Activated effector memory CD4-positive, alpha-beta T cell treated with anti-CD3 and anti-CD28 coated beads, Interleukin-2, amount 50 U/mL, for 16 hours (primary cell): ENCODE data around the gene HERPUD1.

Experiments
- DNase-seq: peaks from one replicate; pipeline ENCODE4 v3.0.0-alpha.2; 2020

The HERPUD1 gene

DNA sequence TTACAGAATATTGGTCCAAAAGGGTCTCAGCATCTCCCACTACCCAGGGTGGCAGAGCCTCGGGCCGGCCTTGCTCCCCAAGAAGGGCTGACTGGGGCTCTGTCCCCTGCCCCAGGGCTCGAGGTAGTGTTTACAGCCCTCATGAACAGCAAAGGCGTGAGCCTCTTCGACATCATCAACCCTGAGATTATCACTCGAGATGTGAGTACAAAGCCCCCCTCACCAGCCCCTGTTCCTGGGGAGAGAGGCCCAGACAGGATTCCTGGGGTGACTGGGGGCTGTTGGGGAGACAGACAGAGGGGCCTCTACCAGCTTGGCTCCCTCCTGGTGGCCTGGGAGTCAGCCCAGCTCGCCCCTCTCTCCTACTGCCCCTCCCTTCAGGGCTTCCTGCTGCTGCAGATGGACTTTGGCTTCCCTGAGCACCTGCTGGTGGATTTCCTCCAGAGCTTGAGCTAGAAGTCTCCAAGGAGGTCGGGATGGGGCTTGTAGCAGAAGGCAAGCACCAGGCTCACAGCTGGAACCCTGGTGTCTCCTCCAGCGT, 51.3 kb downstream of the HERPUD1 start:
- no peak for DNase-seq

DNA sequence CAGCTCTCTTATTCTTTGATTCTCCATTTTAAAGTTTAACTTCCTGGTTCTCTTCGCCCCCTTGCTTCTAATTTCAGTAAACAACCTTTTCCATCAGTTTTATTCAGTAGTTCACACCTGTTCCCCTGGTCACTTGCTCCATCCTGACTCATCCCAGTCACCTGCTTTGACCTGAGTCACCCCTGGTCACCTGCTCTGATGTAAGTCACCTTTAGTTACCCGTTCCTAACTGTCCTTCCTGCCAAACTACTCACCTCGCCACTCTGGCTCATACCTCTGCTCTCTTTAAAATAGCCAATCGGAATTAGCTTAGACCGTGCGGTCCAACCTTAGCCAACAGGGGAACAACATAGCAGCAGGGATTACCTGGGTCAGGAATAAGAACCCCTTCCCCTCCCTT, 52.7 kb downstream of the HERPUD1 start:
- peak; percentile 67 for DNase-seq

- DNase-seq: no peak
These were observed 53.5 kb downstream of the HERPUD1 start for GRCh38 chr16:56985288-56985961.

DNA sequence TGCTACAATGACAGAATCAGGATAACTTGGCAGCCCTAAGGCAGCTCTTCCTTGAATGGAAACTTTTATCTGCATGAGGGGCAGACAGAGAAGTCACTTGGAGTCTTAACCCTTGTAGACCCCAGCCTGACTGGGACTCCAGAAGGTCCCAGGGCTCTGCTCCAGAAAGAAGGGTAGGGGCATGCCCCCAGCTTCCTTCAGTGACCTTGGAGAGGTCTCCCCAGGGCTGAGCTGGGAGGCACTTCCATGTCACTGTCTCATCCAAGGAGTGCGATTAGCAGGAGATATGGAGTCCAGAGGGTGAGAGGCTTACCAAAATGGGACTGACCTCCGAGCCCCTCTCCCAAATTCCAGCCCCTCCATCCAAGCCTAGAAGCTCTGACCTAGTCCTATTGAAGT, 54.0 kb downstream of the HERPUD1 start:
- no peak for DNase-seq

GRCh38 chr16:56986361-56986760, 54.4 kb downstream of the HERPUD1 start:
- DNase-seq: no peak

- peak; percentile 57 for DNase-seq
These were observed 55.0 kb downstream of the HERPUD1 start for GRCh38 chr16:56986908-56987307.

DNA sequence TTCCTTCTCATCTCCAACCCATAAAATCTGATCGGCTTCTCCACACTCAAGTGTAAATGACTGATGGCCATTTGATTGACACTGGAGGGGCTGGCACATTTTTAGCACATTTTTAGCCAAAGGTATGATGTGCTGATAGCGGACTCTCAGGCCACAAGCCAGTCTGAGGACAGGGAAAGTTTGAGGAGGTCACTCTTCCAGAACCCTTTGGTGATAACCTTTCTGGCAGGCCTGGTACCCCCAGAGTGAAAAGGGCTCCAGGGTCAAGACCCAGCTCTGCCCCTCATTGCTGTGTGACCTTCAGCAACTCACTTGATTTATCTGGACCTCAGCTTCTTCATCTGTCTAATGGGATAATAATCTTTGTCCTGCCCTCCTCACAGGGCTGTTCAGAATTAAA, 55.8 kb downstream of the HERPUD1 start:
- DNase-seq: peak; percentile 51

GRCh38 chr16:56988161-56988947, 56.4 kb downstream of the HERPUD1 start:
- DNase-seq: peak; percentile 63

DNA sequence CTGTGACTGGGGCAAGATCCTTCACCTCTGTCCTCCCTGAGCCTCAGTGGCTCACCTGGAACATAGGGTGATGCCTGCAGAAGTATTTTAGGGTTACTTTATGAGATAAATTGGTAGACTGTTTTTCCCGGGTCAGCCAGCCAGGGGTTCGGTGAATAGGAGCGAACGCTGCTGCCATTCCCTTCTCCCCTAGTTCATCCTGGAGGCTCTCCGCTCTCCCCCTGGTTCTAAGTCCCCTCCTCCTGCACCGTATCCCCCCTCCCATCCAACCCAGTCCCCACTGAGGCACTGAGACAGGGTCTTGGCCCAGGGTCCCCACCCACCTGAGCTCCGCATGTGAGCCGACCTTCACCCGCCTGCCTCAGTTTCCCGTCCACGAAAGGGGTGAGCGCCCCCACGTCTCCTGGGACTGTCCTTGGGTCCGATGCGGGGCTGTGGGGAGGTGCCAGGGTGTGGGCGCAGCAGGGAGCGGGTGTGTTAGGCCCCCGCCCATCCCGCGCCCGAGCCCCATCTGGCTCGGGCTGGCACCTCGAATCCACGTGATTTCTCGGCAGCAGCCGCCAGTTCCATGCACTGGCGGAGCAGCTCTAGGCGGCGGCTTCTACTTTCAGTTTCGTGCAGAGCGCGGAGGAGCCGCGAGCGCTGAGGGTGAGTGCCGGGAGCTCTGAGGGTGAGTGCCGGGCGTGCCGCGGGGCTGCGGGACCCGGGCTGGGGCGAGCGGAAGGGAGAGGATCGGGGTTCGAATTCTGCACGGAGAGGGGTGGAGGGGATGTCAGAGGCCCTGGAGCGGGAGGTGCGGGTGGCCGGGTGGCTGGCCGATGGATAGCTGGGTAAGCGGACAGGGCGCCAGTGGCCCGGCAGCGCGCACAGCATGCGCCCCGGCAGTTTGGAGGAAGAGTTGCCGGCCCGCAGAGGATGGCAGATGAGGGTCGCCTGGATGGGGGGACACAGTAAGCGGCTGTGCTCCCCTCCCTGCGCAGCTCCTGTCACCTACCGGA, 57.3 kb downstream of the HERPUD1 start, which contains the start of gene NLRC5:
NLRC5 (plus strand) TSS at position 610 of the 998 bp plus-strand sequence. CDS start 31,156 bp downstream, outside the sequence.
- DNase-seq: peak; percentile 97

GRCh38 chr16:56989988-56990387, 58.0 kb downstream of the HERPUD1 start:
- DNase-seq: peak; percentile 65

DNA sequence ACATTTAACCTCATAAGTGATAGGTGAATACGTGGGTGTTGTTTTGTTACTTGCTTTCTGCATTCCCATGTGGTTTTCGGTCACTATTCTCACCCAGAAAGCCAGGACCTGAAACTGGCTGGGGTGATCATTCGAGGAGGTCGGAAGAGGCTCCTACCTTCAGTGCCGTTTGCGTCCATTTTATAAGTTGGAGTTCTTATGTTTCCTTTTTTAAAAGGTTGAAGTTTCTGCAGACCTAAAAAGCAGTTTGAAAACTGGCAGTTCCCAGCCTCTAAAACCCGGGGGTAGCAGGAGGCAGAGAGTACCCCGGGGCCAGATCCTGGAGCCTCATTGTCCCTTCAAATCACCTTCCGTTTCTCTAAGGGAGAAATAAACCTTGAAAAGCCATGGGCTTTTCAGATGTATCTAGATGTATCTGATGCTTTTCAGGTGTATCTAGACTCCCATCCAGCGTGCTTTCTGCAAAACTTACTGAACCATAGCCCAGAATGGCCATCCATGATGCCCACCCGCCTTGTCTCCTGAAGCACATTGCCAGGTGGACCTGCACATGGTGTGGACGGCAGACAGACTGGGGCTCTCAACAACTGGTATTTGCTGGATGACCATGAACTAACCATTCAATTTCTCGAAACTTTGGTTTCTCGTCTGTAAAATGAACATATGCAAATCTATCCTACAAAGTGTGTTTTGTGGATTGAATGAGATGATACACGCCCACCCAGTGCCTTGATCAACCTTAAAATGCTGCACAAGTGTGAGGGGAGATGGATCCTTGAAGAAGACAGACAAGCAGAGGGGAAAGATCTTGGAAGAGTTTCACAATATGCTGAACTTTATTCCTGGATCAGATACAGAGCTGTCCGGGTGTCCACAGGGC, 58.7 kb downstream of the HERPUD1 start:
- DNase-seq: peak; percentile 69

DNA sequence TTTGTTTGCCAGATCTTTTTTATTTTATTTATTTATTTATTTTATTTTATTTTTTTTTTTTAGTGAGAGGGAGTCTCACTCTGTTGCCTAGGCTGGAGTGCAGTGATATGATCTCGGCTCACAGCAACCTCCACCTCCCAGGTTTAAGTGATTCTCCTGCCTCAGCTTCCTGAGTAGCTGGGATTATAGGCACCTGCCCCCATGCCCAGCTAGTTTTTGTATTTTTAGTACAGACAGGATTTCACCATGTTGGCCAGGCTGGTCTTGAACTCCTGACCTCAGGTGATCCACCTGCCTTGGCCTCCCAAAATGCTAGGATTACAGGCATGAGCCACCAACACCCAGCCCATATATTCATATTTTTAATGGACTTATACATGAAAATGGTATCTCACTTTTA, 60.5 kb downstream of the HERPUD1 start:
- DNase-seq: peak; percentile 51

GRCh38 chr16:56993204-56993603, 61.3 kb downstream of the HERPUD1 start:
- no peak for DNase-seq

GRCh38 chr16:56994311-56994710, 62.4 kb downstream of the HERPUD1 start:
- peak; percentile 65 for DNase-seq
